Right lobe of liver (tissue), 4 donors: ENCODE results near the gene TENM3.

ENCODE experiments used
- CTCF ChIP-seq, 4 donors: fragments of 200-600 bp in 3 of 4; fragments of 450-650 bp in 1 of 4; IDR thresholded peaks; one replicate each; pipeline versions ENCODE4 v1.5.1 to v1.8.0; 2016 to 2022; ENCODE audit warnings: antibody characterized with exemption in 4 of 4, mild to moderate bottlenecking in 2 of 4
- POLR2A ChIP-seq: fragments of 450-650 bp; IDR thresholded peaks from one replicate; pipeline ENCODE4 v1.6.1; 2017; ENCODE audit warnings: antibody characterized with exemption, mild to moderate bottlenecking
- donor health status: DM: no; HTN: no; CAD: no.
- donor health status: DM: no; HTN: no; CAD: no.
- donor health status: DM: no; HTN: yes; CAD: no.

GRCh38 chr4:182553653-182554052 is 310.5 kb downstream of the TENM3 start:
- TF ChIP-seq POLR2A (no peak), CTCF (IDR thresholded peaks at IDR 0.05) (no peak)
